Fibroblast of the aortic adventitia (primary cell): ENCODE results near the gene PHACTR1. TPM values are rescaled to one million over a fixed set of nuclear protein-coding genes. Genes with fewer than 3 reads are reported as not detected.

Experiments used
- DNase-seq: peaks from one replicate; pipeline ENCODE4 v3.0.0-alpha.2; 2010; ENCODE audit warnings: low read depth
- H3K4me3 ChIP-seq: 2 replicates; pipeline ENCODE4 v1.5.1; 2011; ENCODE audit warnings: low read depth, mild to moderate bottlenecking, control low read depth, low read length, moderate library complexity
- CTCF ChIP-seq: IDR thresholded peaks from 2 replicates; pipeline ENCODE4 v1.5.1; 2011; ENCODE audit warnings: mild to moderate bottlenecking, low read length, control low read depth, inconsistent platforms; ENCODE audit not compliant: insufficient read depth
- total RNA-seq: library from RNA; depleted of rRNA; stranded (reverse); fragments of >200 nt; gene quantifications from 2 replicates; pipeline ENCODE4 v1.2.3, GENCODE V29; 2012; ENCODE audit warnings: low replicate concordance

PHACTR1 gene
- total RNA-seq, 1 donor = 0.99 TPM

- no peak for DNase-seq
- H3K4me3 ChIP-seq = no peak overlapping the region
- TF ChIP-seq CTCF = no peak
Measured at GRCh38 chr6:13261464-13261994, 545.0 kb downstream of the PHACTR1 start.

- no peak for DNase-seq
- no peak for TF ChIP-seq CTCF
- H3K4me3 ChIP-seq = no peak overlapping the region
Measured at GRCh38 chr6:13262302-13263230, 546.0 kb downstream of the PHACTR1 start.

GRCh38 chr6:13263669-13264068 lies 547.1 kb downstream of the PHACTR1 start:
- no peak for TF ChIP-seq CTCF
- H3K4me3 ChIP-seq = no peak overlapping the region
- DNase-seq = no peak

- DNase-seq = peak; percentile 22
- H3K4me3 ChIP-seq = no peak overlapping the region
- TF ChIP-seq CTCF = no peak
Measured at GRCh38 chr6:13267142-13267651, 550.6 kb downstream of the PHACTR1 start.

- peak; percentile 69 for DNase-seq
- no peak overlapping the region for H3K4me3 ChIP-seq
- TF ChIP-seq CTCF = no peak
Measured at GRCh38 chr6:13268913-13269518, 552.4 kb downstream of the PHACTR1 start.

GRCh38 chr6:13272131-13273046 lies 555.8 kb downstream of the PHACTR1 start:
- no peak for TF ChIP-seq CTCF
- H3K4me3 ChIP-seq = no peak overlapping the region
- no peak for DNase-seq
